Effector memory CD4-positive, alpha-beta T cell (primary cell): ENCODE measurements around the gene KRTAP21-3.
"Not testable (repeated sequence)": the region's sequence is repeated elsewhere in the genome, so short reads cannot be mapped to it uniquely, and the experiment has no call there.

Experiments
- DNase-seq, 3 donors: peaks; one replicate each; pipeline ENCODE4 v3.0.0-alpha.2; 2020
- H3K27ac ChIP-seq: 2 replicates; pipeline ENCODE4 v1.7.0; 2013; ENCODE audit warnings: mild to moderate bottlenecking, low read length, moderate library complexity; ENCODE audit not compliant: insufficient read depth, poor library complexity, severe bottlenecking
- H3K27me3 ChIP-seq: replicated peaks from 2 replicates; pipeline ENCODE4 v1.7.0; 2013; ENCODE audit warnings: mild to moderate bottlenecking, low read length; ENCODE audit not compliant: insufficient read depth, control insufficient read depth, poor library complexity, severe bottlenecking
- H3K36me3 ChIP-seq: 2 replicates; pipeline ENCODE4 v1.7.0; 2013; ENCODE audit warnings: mild to moderate bottlenecking, low read length, moderate library complexity; ENCODE audit not compliant: control insufficient read depth, insufficient read depth
- H3K4me1 ChIP-seq: 2 replicates; pipeline ENCODE4 v1.7.0; 2013; ENCODE audit warnings: low read length, mild to moderate bottlenecking; ENCODE audit not compliant: control insufficient read depth, insufficient read depth, poor library complexity, severe bottlenecking
- H3K4me3 ChIP-seq: 2 replicates; pipeline ENCODE4 v1.7.0; 2013; ENCODE audit warnings: low read length, low read depth, mild to moderate bottlenecking; ENCODE audit not compliant: insufficient read depth, poor library complexity, severe bottlenecking
- H3K9me3 ChIP-seq: 2 replicates; pipeline ENCODE4 v1.7.0; 2013; ENCODE audit warnings: mild to moderate bottlenecking, low read length, moderate library complexity; ENCODE audit not compliant: control insufficient read depth
- total RNA-seq, 3 donors: gene quantifications; one replicate each; lab custom pipeline; 2026; lab: John Stamatoyannopoulos, UW

The KRTAP21-3 gene, protein sequence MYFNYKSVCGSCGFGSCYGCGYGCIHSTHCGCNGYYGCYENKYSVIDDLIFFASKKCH
- 0 reads per million in 3 donors for total RNA-seq

DNA sequence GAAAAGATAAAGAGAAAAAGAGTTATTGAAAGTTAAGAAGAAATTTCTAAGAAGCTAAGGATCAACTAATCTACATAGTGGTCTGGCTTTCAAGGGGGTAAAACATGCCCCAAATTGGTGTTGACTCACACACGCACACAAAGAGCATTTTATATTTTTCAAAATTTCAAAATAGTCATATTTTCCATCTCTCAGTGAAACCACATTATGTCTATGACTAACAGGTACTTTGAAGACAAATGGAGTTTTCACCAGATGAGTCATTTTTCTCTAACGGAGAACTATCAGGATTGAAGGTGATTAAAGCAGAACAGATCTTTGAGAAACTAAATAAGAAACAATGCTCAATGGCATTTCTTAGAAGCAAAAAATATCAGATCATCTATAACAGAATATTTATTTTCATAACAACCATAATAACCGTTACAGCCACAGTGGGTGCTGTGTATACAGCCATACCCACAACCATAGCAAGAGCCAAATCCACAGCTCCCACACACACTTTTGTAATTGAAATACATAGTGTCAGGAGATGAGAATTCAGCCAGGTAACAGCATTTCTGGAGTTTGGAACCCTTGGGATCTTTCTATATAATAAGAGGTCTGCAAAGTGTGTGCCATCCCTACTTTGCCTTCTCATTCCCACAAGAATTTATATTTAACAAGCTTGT is at the start of gene KRTAP21-3:
TSS of gene KRTAP21-3 (minus strand) at position 539 of the 671 bp plus-strand sequence. CDS start at position 521, 18 bp downstream.
- no peaks in the 10 kb centered on the region for H3K27me3 ChIP-seq

DNA sequence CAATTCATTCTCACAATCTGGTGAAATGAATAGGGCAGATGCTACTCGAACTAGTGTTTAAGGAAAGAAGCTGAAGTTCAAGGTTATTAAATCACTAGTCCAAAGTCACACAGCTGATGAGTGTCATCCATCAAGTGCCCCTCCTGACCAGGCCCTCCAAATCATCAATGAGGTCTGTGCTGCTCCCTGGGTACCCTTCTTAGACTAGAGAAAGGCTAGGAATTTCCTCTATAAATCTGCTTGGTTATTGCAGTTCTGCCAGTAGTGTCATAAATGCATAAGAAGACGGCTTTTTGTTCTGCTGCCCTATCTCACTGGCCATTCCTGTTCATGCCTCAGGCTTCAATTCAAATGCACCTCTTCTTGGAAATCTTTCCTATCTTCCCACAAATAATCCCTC is 42.2 kb upstream of the KRTAP21-3 start:
- no peaks in the 10 kb centered on the region for H3K27me3 ChIP-seq
- no peaks in the 10 kb centered on the region for H3K9me3 ChIP-seq
- no peaks in the 10 kb centered on the region for H3K4me1 ChIP-seq
- no peak overlapping the region for H3K4me3 ChIP-seq
- no peak overlapping the region for H3K27ac ChIP-seq
- H3K36me3 ChIP-seq, result no peaks in the 10 kb centered on the region
- DNase-seq, result no peak

More for the DNA sequence above, at the start of gene KRTAP21-3:
- H3K4me3 ChIP-seq, result no peak within 1 kb of the TSS
- no peak within 1 kb of the TSS for H3K27ac ChIP-seq
- no peaks in the 10 kb centered on the region for H3K4me1 ChIP-seq
- DNase-seq, result no peak
- H3K9me3 ChIP-seq, result no peaks in the 10 kb centered on the region
- no peaks in the 10 kb centered on the region for H3K36me3 ChIP-seq

DNA sequence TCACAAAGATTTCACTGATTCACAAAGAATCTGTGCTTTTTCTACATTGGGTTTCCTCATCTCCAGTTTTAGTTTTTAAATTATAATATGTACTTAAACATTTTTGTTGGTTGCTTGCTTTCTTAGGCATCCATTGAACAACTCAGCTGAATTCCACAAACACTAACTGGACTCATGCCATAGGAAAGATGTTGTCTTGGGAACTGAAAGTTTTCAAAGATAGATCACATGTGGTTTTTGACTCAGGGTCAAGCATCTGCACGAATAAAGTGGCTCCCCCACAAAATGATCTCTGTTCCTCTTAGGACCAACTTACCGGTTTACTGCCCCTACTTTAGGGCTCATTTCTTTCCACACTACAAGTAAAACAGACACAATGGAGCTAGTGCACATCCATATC is 39.7 kb upstream of the KRTAP21-3 start:
- no peak overlapping the region for H3K27ac ChIP-seq
- no peaks in the 10 kb centered on the region for H3K36me3 ChIP-seq
- no peaks in the 10 kb centered on the region for H3K4me1 ChIP-seq
- no peaks in the 10 kb centered on the region for H3K27me3 ChIP-seq
- H3K9me3 ChIP-seq, result no peaks in the 10 kb centered on the region
- no peak overlapping the region for H3K4me3 ChIP-seq
- no peak for DNase-seq

DNA sequence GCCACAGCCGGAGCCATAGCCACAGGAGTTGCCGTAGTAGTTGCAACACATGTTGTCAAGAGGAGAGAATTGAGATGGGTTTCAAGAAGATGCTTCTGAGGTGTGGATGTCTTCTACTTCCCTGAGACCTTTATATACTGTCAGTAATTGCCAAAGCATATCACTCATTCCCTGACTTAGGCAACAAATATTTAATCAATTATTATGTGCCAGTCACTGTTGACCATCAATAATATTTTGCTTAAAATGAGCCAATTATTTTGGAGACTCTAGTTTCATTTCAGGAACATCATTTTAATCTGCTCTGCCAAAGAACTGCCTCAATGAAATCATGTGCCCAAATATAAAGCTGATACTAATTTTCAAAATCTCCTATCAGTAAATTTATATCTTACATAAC is 36.8 kb upstream of the KRTAP21-3 start, which contains the start of gene KRTAP21-1:
TSS of gene KRTAP21-1 (minus strand) at position 101 of the 400 bp plus-strand sequence. CDS start at position 51, 50 bp downstream.
- not testable (repeated sequence) for H3K27me3 ChIP-seq, H3K4me3 ChIP-seq, H3K27ac ChIP-seq

DNA sequence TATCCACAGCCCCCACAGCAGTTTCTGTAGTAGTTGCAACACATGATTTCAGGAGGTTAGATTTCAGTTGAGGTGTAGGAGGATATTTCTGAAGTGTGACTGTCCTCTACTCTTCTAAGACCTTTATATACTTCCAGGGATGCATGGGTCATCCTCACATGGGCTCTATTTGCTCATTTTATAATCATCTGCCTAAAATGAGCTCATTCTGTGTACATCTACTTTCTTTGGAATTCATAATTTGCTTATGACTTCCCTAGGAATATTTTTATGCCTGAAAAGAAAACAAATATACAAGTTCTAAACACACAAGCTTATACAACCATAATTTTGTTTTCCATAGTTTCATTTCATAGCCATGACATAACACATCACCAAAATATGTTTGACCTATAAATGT is 28.6 kb upstream of the KRTAP21-3 start, which contains the start of gene KRTAP21-2:
TSS of gene KRTAP21-2 (minus strand) at position 101 of the 400 bp plus-strand sequence. CDS start at position 44, 57 bp downstream.
- Histone ChIP-seq H3K4me1 (no peaks in the 10 kb centered on the region), H3K27me3 (no peaks in the 10 kb centered on the region), H3K9me3 (no peaks in the 10 kb centered on the region), H3K36me3 (no peaks in the 10 kb centered on the region), H3K27ac (no peak within 1 kb of the TSS), H3K4me3 (no peak within 1 kb of the TSS)
- DNase-seq, result no peak

More for the DNA sequence above, 36.8 kb upstream of the KRTAP21-3 start, which contains the start of gene KRTAP21-1:
- H3K4me1 ChIP-seq, H3K36me3 ChIP-seq, DNase-seq, H3K9me3 ChIP-seq: not testable (repeated sequence)

DNA sequence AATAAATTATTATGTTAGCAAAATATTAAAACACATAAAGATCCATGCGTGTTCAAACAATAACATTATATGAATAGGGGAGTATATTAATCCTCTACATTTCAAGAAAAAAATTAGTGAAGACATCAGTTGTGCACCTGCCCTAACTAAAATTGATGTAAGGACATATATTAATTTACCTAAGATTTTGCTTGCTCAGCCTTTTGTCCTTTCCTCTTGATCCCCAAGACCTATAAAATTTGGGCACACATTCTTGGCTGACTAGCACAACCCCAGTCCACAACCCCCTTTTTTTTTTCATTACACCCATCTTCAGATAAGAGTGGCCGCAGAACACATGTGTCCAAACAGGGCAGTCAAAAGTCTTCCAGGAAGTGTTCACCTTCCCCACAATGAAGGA is 21.9 kb upstream of the KRTAP21-3 start:
- Histone ChIP-seq H3K36me3 (no peaks in the 10 kb centered on the region), H3K4me1 (no peaks in the 10 kb centered on the region), H3K27ac (no peak overlapping the region), H3K27me3 (no peaks in the 10 kb centered on the region), H3K4me3 (no peak overlapping the region), H3K9me3 (no peaks in the 10 kb centered on the region)
- no peak for DNase-seq

DNA sequence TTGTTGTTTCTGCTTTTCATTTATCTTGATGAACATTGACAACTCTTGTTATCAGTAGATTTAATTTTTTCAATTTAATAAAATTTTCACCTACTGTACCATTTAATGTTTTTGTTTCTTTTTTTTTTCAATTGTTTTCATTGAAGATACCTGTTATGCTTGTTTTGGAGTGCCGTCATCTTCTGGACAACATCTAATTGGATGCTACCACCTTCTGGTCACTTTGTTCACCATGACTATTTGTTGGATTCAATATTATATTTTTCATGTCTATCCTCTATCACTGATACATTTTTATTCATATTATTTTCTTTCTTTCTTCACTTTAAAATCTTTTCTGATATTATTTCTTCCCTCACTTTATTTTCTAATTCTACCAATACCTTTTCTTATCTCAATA is 14.4 kb upstream of the KRTAP21-3 start:
- no peak overlapping the region for H3K27ac ChIP-seq

DNA sequence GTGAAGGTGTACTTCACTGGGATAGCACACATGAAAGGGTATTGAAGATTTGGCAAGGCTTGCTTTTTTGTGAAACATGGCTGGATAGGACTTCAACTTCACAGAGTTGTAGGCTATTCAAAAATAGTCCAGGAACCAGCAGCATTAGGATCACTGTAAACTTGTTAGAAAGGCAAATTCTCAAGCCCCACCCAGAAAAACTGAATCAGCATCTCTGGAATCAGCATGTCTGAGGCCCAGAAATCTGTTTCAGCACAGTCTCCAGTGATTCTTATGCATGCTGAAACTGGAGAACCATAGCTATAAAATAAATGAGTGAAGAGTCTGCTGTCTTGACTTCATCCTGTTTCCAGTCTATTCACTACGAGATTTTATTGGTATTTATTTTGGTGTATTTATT is 8.1 kb upstream of the KRTAP21-3 start:
- Histone ChIP-seq H3K27me3 (no peaks in the 10 kb centered on the region), H3K9me3 (no peaks in the 10 kb centered on the region), H3K4me3 (no peak overlapping the region), H3K27ac (no peak overlapping the region), H3K4me1 (no peaks in the 10 kb centered on the region), H3K36me3 (no peaks in the 10 kb centered on the region)
- DNase-seq, result no peak

More for the DNA sequence above, 14.4 kb upstream of the KRTAP21-3 start:
- no peak overlapping the region for H3K4me3 ChIP-seq
- no peak for DNase-seq
- H3K36me3 ChIP-seq, result no peaks in the 10 kb centered on the region
- H3K27me3 ChIP-seq, result no peaks in the 10 kb centered on the region
- H3K4me1 ChIP-seq, result no peaks in the 10 kb centered on the region
- H3K9me3 ChIP-seq, result no peaks in the 10 kb centered on the region

DNA sequence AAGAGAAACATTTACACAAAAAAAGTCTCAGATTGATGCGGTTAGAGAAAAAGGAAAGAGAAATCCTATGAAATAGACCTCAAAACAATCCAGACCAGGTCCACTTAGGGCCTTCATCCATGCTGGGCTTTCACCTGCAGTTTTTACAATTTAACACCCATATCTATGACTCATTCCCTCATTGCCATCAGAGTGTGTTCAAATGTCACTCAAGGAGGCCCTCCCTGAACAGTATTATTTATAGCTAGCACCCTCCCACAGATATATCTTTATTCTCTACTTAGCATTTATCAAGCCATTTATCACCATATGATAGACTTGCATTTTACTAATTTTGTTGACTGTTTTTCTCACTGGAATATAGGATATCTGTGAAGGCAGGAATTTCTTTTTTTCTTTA is 824 bp upstream of the KRTAP21-3 start:
- no peaks in the 10 kb centered on the region for H3K9me3 ChIP-seq
- no peak overlapping the region for H3K4me3 ChIP-seq
- no peaks in the 10 kb centered on the region for H3K27me3 ChIP-seq
- H3K4me1 ChIP-seq, result no peaks in the 10 kb centered on the region
- no peak for DNase-seq
- H3K27ac ChIP-seq, result no peak overlapping the region
- H3K36me3 ChIP-seq, result no peaks in the 10 kb centered on the region

DNA sequence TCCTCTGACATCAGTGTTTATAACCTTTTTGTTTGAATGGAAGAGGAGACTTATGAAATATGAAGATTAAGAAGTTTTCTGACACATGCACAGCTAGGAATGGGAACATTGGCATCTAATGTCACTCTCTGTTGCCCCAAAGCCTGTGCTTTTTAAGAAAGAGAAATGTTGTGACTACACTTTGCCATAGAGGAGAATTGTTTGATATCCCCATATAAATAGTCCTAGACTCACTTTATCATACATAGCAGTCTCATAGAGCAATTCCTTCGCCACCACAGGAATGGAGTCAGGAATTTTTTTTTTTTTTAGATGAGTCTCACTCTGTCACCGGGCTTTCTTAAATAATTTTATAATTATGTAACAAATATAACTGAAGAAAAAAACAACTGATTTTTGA is 1.5 kb downstream of the KRTAP21-3 start:
- no peaks in the 10 kb centered on the region for H3K9me3 ChIP-seq
- no peak for DNase-seq
- no peaks in the 10 kb centered on the region for H3K27me3 ChIP-seq
- no peak overlapping the region for H3K27ac ChIP-seq
- no peak overlapping the region for H3K4me3 ChIP-seq
- no peaks in the 10 kb centered on the region for H3K4me1 ChIP-seq
- no peaks in the 10 kb centered on the region for H3K36me3 ChIP-seq
